Measurements from ENCODE around the gene ABCC6.
A peak's percentile ranks its signal among the peaks of the same experiment; 100 is the strongest.
"Not testable (repeated sequence)": the region's sequence is repeated elsewhere in the genome, so short reads cannot be mapped to it uniquely, and the experiment has no call there.

ABCC6 gene

GRCh38 chr16:16161319-16161718 lies 62.0 kb downstream of the ABCC6 start:
- ATAC-seq (no peak), DNase-seq (no peak)

- DNase-seq = no peak
- ATAC-seq = no peak
These were observed 63.6 kb downstream of the ABCC6 start for GRCh38 chr16:16159662-16160061.

GRCh38 chr16:16158741-16159374 lies 64.4 kb downstream of the ABCC6 start:
- no peak for DNase-seq

GRCh38 chr16:16158082-16158658 lies 65.1 kb downstream of the ABCC6 start:
- ATAC-seq (no peak), DNase-seq (no peak)

More at GRCh38 chr16:16158741-16159374, 64.4 kb downstream of the ABCC6 start:
- no peak for ATAC-seq

- no peak for DNase-seq
- ATAC-seq = no peak
These were observed 66.1 kb downstream of the ABCC6 start for GRCh38 chr16:16157166-16157565.

- no peak for DNase-seq
- ATAC-seq = no peak
These were observed 68.1 kb downstream of the ABCC6 start for GRCh38 chr16:16155234-16155633.

GRCh38 chr16:16154281-16154951 lies 68.9 kb downstream of the ABCC6 start:
- ATAC-seq (no peak), DNase-seq (no peak)

GRCh38 chr16:16153000-16153399 lies 70.3 kb downstream of the ABCC6 start:
- ATAC-seq, DNase-seq: not testable (repeated sequence)

- DNase-seq (no peak), ATAC-seq (no peak)
These were observed 72.0 kb downstream of the ABCC6 start for GRCh38 chr16:16151315-16151714.

- no peak for ATAC-seq
These were observed 72.5 kb downstream of the ABCC6 start for GRCh38 chr16:16150878-16151152.

GRCh38 chr16:16150117-16150877 lies 73.0 kb downstream of the ABCC6 start:
- DNase-seq (no peak), ATAC-seq (no peak)

More at GRCh38 chr16:16150878-16151152, 72.5 kb downstream of the ABCC6 start:
- no peak for DNase-seq

GRCh38 chr16:16149710-16150116 lies 73.6 kb downstream of the ABCC6 start:
- DNase-seq (no peak), ATAC-seq (no peak)

- DNase-seq (no peak), ATAC-seq (no peak)
These were observed 74.5 kb downstream of the ABCC6 start for GRCh38 chr16:16148755-16149154.

- not testable (repeated sequence) for DNase-seq, ATAC-seq
These were observed 75.2 kb downstream of the ABCC6 start for GRCh38 chr16:16148000-16148599.

GRCh38 chr16:16147316-16147999 lies 75.8 kb downstream of the ABCC6 start:
- ATAC-seq (no peak), DNase-seq (no peak)

- DNase-seq = no peak
These were observed 76.6 kb downstream of the ABCC6 start for GRCh38 chr16:16146380-16147315.

GRCh38 chr16:16145286-16145685 lies 78.0 kb downstream of the ABCC6 start:
- ATAC-seq (no peak), DNase-seq (no peak)

More at GRCh38 chr16:16146380-16147315, 76.6 kb downstream of the ABCC6 start:
- ATAC-seq = no peak

GRCh38 chr16:16144416-16144815 lies 78.9 kb downstream of the ABCC6 start:
- DNase-seq (no peak), ATAC-seq (no peak)

- no peak for DNase-seq
These were observed 79.4 kb downstream of the ABCC6 start for GRCh38 chr16:16143931-16144330.

GRCh38 chr16:16143038-16143763 lies 80.1 kb downstream of the ABCC6 start:
- ATAC-seq = no peak
- DNase-seq = peak; percentile 15

More at GRCh38 chr16:16143931-16144330, 79.4 kb downstream of the ABCC6 start:
- no peak for ATAC-seq

Measured in stimulated activated naive CD8-positive, alpha-beta T cell treated with anti-CD3 and anti-CD28 coated beads, Interleukin-15, Interleukin-2, amounts not matched to agents 100 U/mL and 50 U/mL, for 24 hours (primary cell).